NT2/D1 (cell line): ENCODE measurements around the gene GAA.

Experiments
- SUZ12 ChIP-seq: IDR thresholded peaks from 2 replicates; pipeline ENCODE4 v1.6.1; 2011; ENCODE audit not compliant: insufficient read length, insufficient read depth; ENCODE audit errors: extremely low read depth
- YY1 ChIP-seq: IDR thresholded peaks from 2 replicates; pipeline ENCODE4 v1.6.1; 2011; ENCODE audit not compliant: insufficient read length, insufficient read depth
- ZNF274 ChIP-seq: IDR thresholded peaks from 2 replicates; pipeline ENCODE4 v1.6.1; 2011; ENCODE audit warnings: mild to moderate bottlenecking, low read depth, low read length

DNA sequence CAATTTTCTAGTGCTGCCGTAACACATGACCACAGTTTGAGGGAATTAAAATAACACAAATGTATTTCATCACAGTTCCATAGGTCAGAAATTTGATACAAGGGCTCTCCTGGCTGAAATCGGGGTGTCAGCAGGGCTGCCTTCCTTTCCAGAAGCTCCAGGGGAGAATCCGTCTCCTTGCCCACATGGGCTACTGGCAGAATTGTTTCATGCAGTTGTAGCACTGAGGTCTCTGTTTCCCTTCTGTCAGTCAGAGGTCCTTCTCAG lies 25.0 kb downstream of the GAA start:
- TF ChIP-seq ZNF274 (no peak), SUZ12 (no peak), YY1 (no peak)
